K562 (cell line): Measurements from ENCODE around the gene GALK2. TPM values are rescaled to one million over a fixed set of nuclear protein-coding genes. Genes with fewer than 3 reads are reported as not detected.
A peak's percentile ranks its signal among the peaks of the same experiment; 100 is the strongest.

ENCODE experiments used
- ATAC-seq: fragments of 200-7000 bp; cut with Tn5 transposase; 3 replicates; pipeline ENCODE4 v1.9.1; 2020; ENCODE audit warnings: moderate library complexity
- BruUV-seq: library from RNA; stranded (reverse); fragments of 400-500 nt; replicated peaks from 2 replicates; lab custom pipeline; 2021; lab: Mats Ljungman, UMichigan
- CTCF ChIA-PET: fragments of 300-600 bp; formaldehyde crosslinking; extraction: SDS; loops from one replicate; lab custom pipeline; 2021; ENCODE audit warnings: low intra/inter-chr PET ratio; lab: Yijun Ruan, JAX
- POLR2A ChIA-PET: fragments of 300-600, 350-650 bp; sonication (Branson Sonifier 250); formaldehyde crosslinking; extraction: SDS; loops from one replicate; lab custom pipeline; 2021; ENCODE audit warnings: antibody characterized with exemption, inconsistent platforms; lab: Yijun Ruan, JAX
- DNase-seq, 4 experiments: peaks; one replicate each; pipeline versions ENCODE4 v3.0.0 to v3.0.0-alpha.2; 2011 to 2018; ENCODE audit warnings: low spot score in 3 of 4, mixed read lengths in 3 of 4; ENCODE audit errors: extremely low read depth in 1 of 4
- FAIRE-seq: peaks from 2 replicates; lab custom pipeline; 2011; peaks lifted over from hg19 to GRCh38; lab: Jason Lieb, UNC
- H2AFZ ChIP-seq: 2 replicates; pipeline ENCODE4 v1.6.0; 2011; ENCODE audit warnings: low read depth, low read length, control low read depth, inconsistent platforms
- H3K27ac ChIP-seq: fragments of 200-600 bp; 3 replicates; pipeline ENCODE4 v1.8.0; 2011; ENCODE audit warnings: low read depth, mild to moderate bottlenecking, control low read depth, inconsistent platforms, low read length, moderate library complexity, mixed read lengths; ENCODE audit errors: extremely low read depth
- H3K27me3 ChIP-seq, 2 experiments: fragments of 300-600 bp in 1 of 2; 2 replicates in 1 of 2; 3 replicates in 1 of 2; pipeline versions ENCODE4 v1.6.0 to v1.8.0; 2011; ENCODE audit warnings: inconsistent platforms in 2 of 2, low read length in 2 of 2, mild to moderate bottlenecking in 1 of 2, mixed read lengths in 1 of 2, moderate library complexity in 1 of 2; ENCODE audit not compliant: control insufficient read depth in 2 of 2, insufficient read depth in 2 of 2
- H3K36me3 ChIP-seq: fragments of 300-600 bp; 3 replicates; pipeline ENCODE4 v1.8.0; 2011; ENCODE audit warnings: mild to moderate bottlenecking, low read length, inconsistent platforms; ENCODE audit not compliant: control insufficient read depth, insufficient read depth
- H3K4me1 ChIP-seq, 2 experiments: fragments of 200-600 bp in 1 of 2; replicated peaks in 1 of 2; 2 replicates in 1 of 2; 3 replicates in 1 of 2; pipeline versions ENCODE4 v1.5.1 to v1.8.0; 2011; ENCODE audit warnings: inconsistent platforms in 2 of 2, low read length in 2 of 2, mild to moderate bottlenecking in 1 of 2, mixed read lengths in 1 of 2, moderate library complexity in 1 of 2; ENCODE audit not compliant: control insufficient read depth in 2 of 2, insufficient read depth in 2 of 2
- H3K4me2 ChIP-seq: 2 replicates; pipeline ENCODE4 v1.6.1; 2011; ENCODE audit warnings: low read length, control low read depth, inconsistent platforms, mixed read lengths; ENCODE audit not compliant: insufficient read depth
- H3K4me3 ChIP-seq: fragments of 200-600 bp; sonication (generic), shearing (Covaris generic); 2 replicates; pipeline ENCODE4 v1.5.1; 2016; ENCODE audit warnings: control low read depth, inconsistent platforms
- H3K79me2 ChIP-seq: fragments of 200-600 bp; 3 replicates; pipeline ENCODE4 v1.8.0; 2011; ENCODE audit warnings: low read length, inconsistent platforms; ENCODE audit not compliant: control insufficient read depth, insufficient read depth
- H3K9ac ChIP-seq, 2 experiments: 2 replicates each; pipeline versions ENCODE4 v1.6.0 to v1.6.1; 2011; ENCODE audit warnings: low read depth in 2 of 2, low read length in 2 of 2, control low read depth in 1 of 2, inconsistent platforms in 1 of 2, mild to moderate bottlenecking in 1 of 2, mixed read lengths in 1 of 2; ENCODE audit not compliant: insufficient read depth in 1 of 2
- H3K9me1 ChIP-seq: one replicate; pipeline ENCODE4 v1.6.0; 2011; ENCODE audit warnings: inconsistent platforms, mild to moderate bottlenecking, low read length, moderate library complexity; ENCODE audit not compliant: control insufficient read depth, insufficient read depth
- H3K9me3 ChIP-seq: replicated peaks from 2 replicates; pipeline ENCODE4 v1.5.1; 2011; ENCODE audit warnings: low read depth, low read length, inconsistent platforms; ENCODE audit not compliant: control insufficient read depth, insufficient read depth
- H4K20me1 ChIP-seq: replicated peaks from 2 replicates; pipeline ENCODE4 v1.6.1; 2011; ENCODE audit warnings: low read length, inconsistent platforms, mixed read lengths; ENCODE audit not compliant: control insufficient read depth, insufficient read depth
- KAT7 ChIP-seq: sonication (generic); formaldehyde crosslinking; IDR thresholded peaks from 2 replicates; pipeline ENCODE4 v1.8.0; 2022; ENCODE audit warnings: missing genetic modification reagents, mild to moderate bottlenecking, borderline replicate concordance
- TAL1 ChIP-seq: fragments of 450-650 bp; IDR thresholded peaks from 2 replicates; pipeline ENCODE4 v1.6.1; 2016; ENCODE audit warnings: mild to moderate bottlenecking
- WGBS: fragments of 100-300 bp; shearing (Covaris generic); methylation state at CpG from one replicate; pipeline ENCODE4 v1.1.6; 2016; ENCODE audit warnings: low coverage, mixed read lengths; ENCODE audit not compliant: insufficient coverage; ENCODE audit errors: missing lambda C conversion rate; 5-methylcytosine and 5-hydroxymethylcytosine counted together
- in situ Hi-C: fragments of 300-500 bp; cut with MboI; formaldehyde crosslinking; loops from 4 replicates; pipeline ENCODE4 v1.15.0; 2018; ENCODE audit warnings: inconsistent platforms, mixed read lengths
- intact Hi-C: fragments of 100-400 bp; cut with micrococcal nuclease; formaldehyde crosslinking; loops from 2 replicates; pipeline ENCODE4 v1.14.2; 2022
- polyA plus RNA-seq, 8 experiments: library from polyadenylated mRNA; depleted of rRNA in 4 of 8; stranded (reverse) in 5 of 8; unstranded in 3 of 8; fragments of >200 nt; fragmentation: Nextera tagmentation in 2 of 8; fragmentation: Illumina TruSeq in 1 of 8; extraction: Ambion mirVana in 2 of 8; extraction: Trizol in 1 of 8; gene quantifications; 2 replicates each; pipeline versions ENCODE4 v1.2.1 to v1.2.3, GENCODE V29; 2011 to 2014; ENCODE audit warnings: inconsistent platforms in 1 of 8, missing spikeins in 1 of 8
- total RNA-seq, 7 experiments: library from RNA; depleted of rRNA in 6 of 7; stranded (reverse); fragments of >200 nt in 6 of 7; fragmentation: Illumina TruSeq in 2 of 7; extraction: Trizol in 2 of 7; gene quantifications; 2 replicates each; pipeline versions ENCODE4 v1.2.1 to v1.2.3, GENCODE V29; 2011 to 2021; ENCODE audit warnings: low replicate concordance in 1 of 7
- TF ChIP-seq, protein P1 (sequence below): IDR thresholded peaks from 2 replicates; pipeline ENCODE4 v1.6.1; 2011; ENCODE audit not compliant: insufficient read length; ENCODE audit errors: extremely low read depth
- TF ChIP-seq, protein P2 (sequence below): sonication (generic); IDR thresholded peaks from 2 replicates; pipeline ENCODE4 v1.6.1; 2016
- TF ChIP-seq, protein P3 (sequence below): fragments of 450-650 bp; conservative IDR thresholded peaks from 2 replicates; pipeline ENCODE4 v1.6.1; 2016; ENCODE audit warnings: missing genetic modification characterization, low read depth, mild to moderate bottlenecking, missing compliant biosample characterization, moderate library complexity

Gene GALK2
- total and polyA plus RNA-seq, 9 of the 15 experiments (the other 6 are each of a cell fraction or from before 2014, with no cell fraction given) = 32.8 to 82.0 (median 54.4) TPM

DNA sequence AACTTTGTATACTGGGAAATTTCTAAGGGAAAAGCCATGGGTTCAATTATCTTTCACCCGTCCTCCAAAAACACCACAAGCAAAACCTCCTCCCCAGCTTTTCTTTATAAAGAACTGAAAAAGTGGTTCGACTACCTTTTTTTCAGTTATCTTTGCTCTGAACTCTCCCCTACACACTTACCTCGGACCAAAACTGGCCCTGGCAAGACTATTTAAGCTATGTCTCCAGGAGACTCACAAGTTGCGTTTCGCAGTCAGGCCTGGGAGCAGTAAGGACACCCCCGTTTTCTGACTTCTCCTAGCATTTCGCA, 15.3 kb upstream of the GALK2 start:
- peak overlapping the region; percentile 95 for H3K27ac ChIP-seq
- H3K9me3 ChIP-seq = no peaks in the 10 kb centered on the region
- TF ChIP-seq, protein P1, sequence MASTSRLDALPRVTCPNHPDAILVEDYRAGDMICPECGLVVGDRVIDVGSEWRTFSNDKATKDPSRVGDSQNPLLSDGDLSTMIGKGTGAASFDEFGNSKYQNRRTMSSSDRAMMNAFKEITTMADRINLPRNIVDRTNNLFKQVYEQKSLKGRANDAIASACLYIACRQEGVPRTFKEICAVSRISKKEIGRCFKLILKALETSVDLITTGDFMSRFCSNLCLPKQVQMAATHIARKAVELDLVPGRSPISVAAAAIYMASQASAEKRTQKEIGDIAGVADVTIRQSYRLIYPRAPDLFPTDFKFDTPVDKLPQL = no peak
- peak; percentile 64; the same call in 1 of the 2 replicates for TF ChIP-seq KAT7 (CRISPR knock-in tag)
- TF ChIP-seq, protein P2, sequence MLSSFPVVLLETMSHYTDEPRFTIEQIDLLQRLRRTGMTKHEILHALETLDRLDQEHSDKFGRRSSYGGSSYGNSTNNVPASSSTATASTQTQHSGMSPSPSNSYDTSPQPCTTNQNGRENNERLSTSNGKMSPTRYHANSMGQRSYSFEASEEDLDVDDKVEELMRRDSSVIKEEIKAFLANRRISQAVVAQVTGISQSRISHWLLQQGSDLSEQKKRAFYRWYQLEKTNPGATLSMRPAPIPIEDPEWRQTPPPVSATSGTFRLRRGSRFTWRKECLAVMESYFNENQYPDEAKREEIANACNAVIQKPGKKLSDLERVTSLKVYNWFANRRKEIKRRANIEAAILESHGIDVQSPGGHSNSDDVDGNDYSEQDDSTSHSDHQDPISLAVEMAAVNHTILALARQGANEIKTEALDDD = 0 out of 2 replicates have a peak, but pooled peaks have one; percentile 10
- TF ChIP-seq, protein P3, sequence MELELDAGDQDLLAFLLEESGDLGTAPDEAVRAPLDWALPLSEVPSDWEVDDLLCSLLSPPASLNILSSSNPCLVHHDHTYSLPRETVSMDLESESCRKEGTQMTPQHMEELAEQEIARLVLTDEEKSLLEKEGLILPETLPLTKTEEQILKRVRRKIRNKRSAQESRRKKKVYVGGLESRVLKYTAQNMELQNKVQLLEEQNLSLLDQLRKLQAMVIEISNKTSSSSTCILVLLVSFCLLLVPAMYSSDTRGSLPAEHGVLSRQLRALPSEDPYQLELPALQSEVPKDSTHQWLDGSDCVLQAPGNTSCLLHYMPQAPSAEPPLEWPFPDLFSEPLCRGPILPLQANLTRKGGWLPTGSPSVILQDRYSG (tag) = no peak
- no peak for TF ChIP-seq TAL1
- CTCF ChIA-PET = no interaction called here
- BruUV-seq = no TSS peak
- ATAC-seq = peak; percentile 66
- in situ Hi-C loops (no loop called here), intact Hi-C loops (loop anchor here (1.0 kb wide), 2 partner anchors 16 to 37 kb away; partner anchors contain the start of gene GALK2)
- WGBS = 0% methylated on average over 7 of the region's 7 CpGs
- H3K27me3 ChIP-seq = no peaks in the 10 kb centered on the region
- POLR2A ChIA-PET = interaction anchor here (0.6 to 2.7 kb wide), 4 partner anchors 14 to 823 kb away, joined by 3 to 32 read pairs (median 4); partner anchors contain the start of gene GALK2
- peaks cover 77% of the 10 kb centered on the region for H3K79me2 ChIP-seq
- H2AFZ ChIP-seq = peak overlapping the region; percentile 81
- FAIRE-seq = no peak
- H3K9ac ChIP-seq = peak overlapping the region; percentile 97 to 99
- peaks cover 0 to 5% of the 10 kb centered on the region in 2 experiments; a peak in 2 of 5 replicates for H3K4me1 ChIP-seq
- DNase-seq = no peak
- H3K36me3 ChIP-seq = peaks cover 18% of the 10 kb centered on the region
- H4K20me1 ChIP-seq = peaks cover 11% of the 10 kb centered on the region; the same call in 1 of the 2 replicates
- H3K4me2 ChIP-seq = peak overlapping the region; percentile 99
- no peaks in the 10 kb centered on the region for H3K9me1 ChIP-seq
- H3K4me3 ChIP-seq = peak overlapping the region; percentile 89
